IPS-18a (cell line): ENCODE results near the gene SEMA3A.
"Not testable (repeated sequence)": the region's sequence is repeated elsewhere in the genome, so short reads cannot be mapped to it uniquely, and the experiment has no call there.

Source experiments
- H3K27ac ChIP-seq: one replicate; pipeline ENCODE4 v1.5.1; 2013; ENCODE audit warnings: low read length
- H3K27me3 ChIP-seq: one replicate; pipeline ENCODE4 v1.6.1; 2013; ENCODE audit warnings: mild to moderate bottlenecking, low read length; ENCODE audit not compliant: control insufficient read depth, insufficient read depth
- H3K36me3 ChIP-seq: one replicate; pipeline ENCODE4 v1.6.1; 2013; ENCODE audit warnings: low read depth, low read length; ENCODE audit not compliant: control insufficient read depth
- H3K4me1 ChIP-seq: one replicate; pipeline ENCODE4 v1.6.1; 2013; ENCODE audit warnings: low read depth, low read length; ENCODE audit not compliant: control insufficient read depth
- H3K4me3 ChIP-seq: one replicate; pipeline ENCODE4 v1.5.1; 2013; ENCODE audit warnings: low read length
- H3K9ac ChIP-seq: one replicate; pipeline ENCODE4 v1.6.1; 2013; ENCODE audit warnings: mild to moderate bottlenecking, low read length, moderate library complexity
- H3K9me3 ChIP-seq: one replicate; pipeline ENCODE4 v1.6.1; 2013; ENCODE audit warnings: low read depth, low read length; ENCODE audit not compliant: control insufficient read depth

The SEMA3A gene

GRCh38 chr7:84081973-84082522, 112.5 kb downstream of the SEMA3A start:
- no peaks in the 10 kb centered on the region for H3K9me3 ChIP-seq
- H3K36me3 ChIP-seq, result no peaks in the 10 kb centered on the region
- no peak overlapping the region for H3K9ac ChIP-seq
- no peak overlapping the region for H3K27ac ChIP-seq
- H3K27me3 ChIP-seq, result no peaks in the 10 kb centered on the region
- H3K4me1 ChIP-seq, result peaks cover 3% of the 10 kb centered on the region
- H3K4me3 ChIP-seq, result no peak overlapping the region

GRCh38 chr7:84077336-84077735, 117.3 kb downstream of the SEMA3A start:
- Histone ChIP-seq H3K36me3 (no peaks in the 10 kb centered on the region), H3K4me1 (no peaks in the 10 kb centered on the region), H3K9ac (no peak overlapping the region), H3K27me3 (no peaks in the 10 kb centered on the region), H3K4me3 (no peak overlapping the region), H3K9me3 (no peaks in the 10 kb centered on the region), H3K27ac (no peak overlapping the region)

- Histone ChIP-seq H3K9ac (no peak overlapping the region), H3K4me1 (no peaks in the 10 kb centered on the region), H3K36me3 (no peaks in the 10 kb centered on the region), H3K9me3 (no peaks in the 10 kb centered on the region), H3K4me3 (no peak overlapping the region), H3K27ac (no peak overlapping the region), H3K27me3 (no peaks in the 10 kb centered on the region)
These were observed 118.4 kb downstream of the SEMA3A start for GRCh38 chr7:84076219-84076618.

- Histone ChIP-seq H3K36me3 (no peaks in the 10 kb centered on the region), H3K27ac (no peak overlapping the region)
These were observed 121.3 kb downstream of the SEMA3A start for GRCh38 chr7:84073186-84073875.

GRCh38 chr7:84070770-84071169, 123.8 kb downstream of the SEMA3A start:
- no peaks in the 10 kb centered on the region for H3K27me3 ChIP-seq
- no peaks in the 10 kb centered on the region for H3K36me3 ChIP-seq
- no peak overlapping the region for H3K27ac ChIP-seq
- H3K9ac ChIP-seq, result no peak overlapping the region
- no peak overlapping the region for H3K4me3 ChIP-seq
- no peaks in the 10 kb centered on the region for H3K9me3 ChIP-seq
- H3K4me1 ChIP-seq, result no peaks in the 10 kb centered on the region

More at GRCh38 chr7:84073186-84073875, 121.3 kb downstream of the SEMA3A start:
- Histone ChIP-seq H3K9ac (no peak overlapping the region), H3K4me3 (no peak overlapping the region), H3K9me3 (no peaks in the 10 kb centered on the region), H3K27me3 (no peaks in the 10 kb centered on the region), H3K4me1 (no peaks in the 10 kb centered on the region)

GRCh38 chr7:84069999-84070500, 124.5 kb downstream of the SEMA3A start:
- H3K9ac ChIP-seq, result no peak overlapping the region
- H3K4me1 ChIP-seq, result no peaks in the 10 kb centered on the region
- no peaks in the 10 kb centered on the region for H3K27me3 ChIP-seq
- H3K36me3 ChIP-seq, result no peaks in the 10 kb centered on the region
- no peak overlapping the region for H3K4me3 ChIP-seq
- no peaks in the 10 kb centered on the region for H3K9me3 ChIP-seq
- no peak overlapping the region for H3K27ac ChIP-seq

- Histone ChIP-seq H3K4me1 (no peaks in the 10 kb centered on the region), H3K27ac (no peak overlapping the region), H3K9me3 (no peaks in the 10 kb centered on the region), H3K27me3 (no peaks in the 10 kb centered on the region), H3K9ac (no peak overlapping the region), H3K36me3 (no peaks in the 10 kb centered on the region), H3K4me3 (no peak overlapping the region)
These were observed 125.6 kb downstream of the SEMA3A start for GRCh38 chr7:84069033-84069432.

GRCh38 chr7:84062489-84062901, 132.1 kb downstream of the SEMA3A start:
- not testable (repeated sequence) for H3K4me1 ChIP-seq, H3K9me3 ChIP-seq, H3K27ac ChIP-seq, H3K9ac ChIP-seq, H3K36me3 ChIP-seq, H3K27me3 ChIP-seq, H3K4me3 ChIP-seq

GRCh38 chr7:84060760-84061261, 133.8 kb downstream of the SEMA3A start:
- H3K36me3 ChIP-seq, result no peaks in the 10 kb centered on the region
- no peaks in the 10 kb centered on the region for H3K9me3 ChIP-seq
- no peaks in the 10 kb centered on the region for H3K27me3 ChIP-seq
- no peak overlapping the region for H3K27ac ChIP-seq
- H3K9ac ChIP-seq, result no peak overlapping the region
- H3K4me3 ChIP-seq, result no peak overlapping the region
- peaks cover 11% of the 10 kb centered on the region for H3K4me1 ChIP-seq

GRCh38 chr7:84060000-84060399, 134.6 kb downstream of the SEMA3A start:
- Histone ChIP-seq H3K27ac (no peak overlapping the region), H3K36me3 (no peaks in the 10 kb centered on the region), H3K4me3 (no peak overlapping the region), H3K27me3 (no peaks in the 10 kb centered on the region), H3K4me1 (peaks cover 15% of the 10 kb centered on the region), H3K9me3 (no peaks in the 10 kb centered on the region), H3K9ac (no peak overlapping the region)

GRCh38 chr7:84058311-84059076, 136.1 kb downstream of the SEMA3A start:
- Histone ChIP-seq H3K9me3 (no peaks in the 10 kb centered on the region), H3K4me1 (peaks cover 15% of the 10 kb centered on the region), H3K9ac (no peak overlapping the region), H3K27ac (no peak overlapping the region), H3K36me3 (no peaks in the 10 kb centered on the region), H3K4me3 (no peak overlapping the region), H3K27me3 (no peaks in the 10 kb centered on the region)
